Activated CD4-positive, alpha-beta T cell treated with anti-CD3 and anti-CD28 coated beads, Interleukin-2, Interleukin-4, amounts not matched to agents 100 ng/mL and 50 ng/mL, durations not matched to agents 16 hours and 8 hours (primary cell): ENCODE measurements around the gene TRIM54.
"Not testable (repeated sequence)": the region's sequence is repeated elsewhere in the genome, so short reads cannot be mapped to it uniquely, and the experiment has no call there.

Experiments used
- DNase-seq: peaks from one replicate; pipeline ENCODE4 v3.0.0-alpha.2; 2020; ENCODE audit warnings: low spot score

Gene TRIM54

DNA sequence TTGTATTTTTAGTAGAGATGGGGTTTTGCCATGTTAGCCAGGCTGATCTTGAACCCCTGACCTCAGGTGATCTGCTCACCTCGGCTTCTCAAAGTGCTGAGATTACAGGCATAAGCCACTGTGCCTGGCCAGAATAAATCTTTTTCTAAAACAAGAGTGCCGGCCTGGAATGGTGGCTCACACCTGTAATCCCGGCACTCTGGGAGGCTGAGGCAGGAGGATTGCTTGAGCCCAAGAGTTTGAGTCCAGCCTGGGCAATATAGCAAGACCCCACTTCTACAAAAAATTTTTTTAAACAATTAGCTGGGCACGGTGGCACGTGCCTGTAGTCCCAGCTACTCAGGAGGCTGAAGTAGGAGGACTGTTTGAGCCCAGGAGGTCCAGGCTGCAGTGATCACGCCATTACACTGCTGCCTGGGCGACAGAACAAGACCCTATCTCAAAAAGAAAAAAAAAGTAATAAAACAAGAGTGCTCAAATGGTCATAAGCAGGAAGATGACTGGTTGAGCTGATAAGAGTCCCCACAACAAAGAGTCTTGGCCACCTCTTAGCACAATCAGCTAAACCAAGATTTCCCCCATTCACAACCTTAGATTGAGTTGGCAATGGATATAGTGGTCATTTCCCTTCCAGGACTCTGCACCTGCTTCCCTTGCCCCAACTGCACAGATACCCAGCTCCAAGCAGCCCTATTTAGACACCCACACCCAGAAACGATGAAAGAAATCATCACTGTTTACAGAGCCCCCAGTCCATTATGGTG lies 31.8 kb downstream of the TRIM54 start:
- DNase-seq = no peak

DNA sequence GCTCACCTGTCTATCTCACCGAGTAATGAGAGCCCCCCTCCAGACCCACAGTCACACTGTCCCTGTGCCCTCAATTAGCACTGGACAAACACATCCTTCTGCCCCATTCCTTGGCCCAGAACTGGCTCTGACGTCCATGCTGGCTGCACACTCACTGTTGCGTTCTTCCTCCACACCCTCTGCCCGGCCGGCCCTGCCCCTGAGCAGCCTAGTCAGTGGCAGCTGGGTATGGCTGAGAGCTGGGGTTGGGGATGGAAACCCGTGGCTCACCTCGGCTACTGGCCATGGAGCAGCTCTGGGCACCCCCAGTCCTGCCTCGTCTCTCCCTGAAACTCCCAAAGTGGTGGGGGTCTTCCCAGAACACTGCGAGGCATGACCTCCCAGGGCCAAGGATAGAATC lies 32.5 kb downstream of the TRIM54 start:
- no peak for DNase-seq

DNA sequence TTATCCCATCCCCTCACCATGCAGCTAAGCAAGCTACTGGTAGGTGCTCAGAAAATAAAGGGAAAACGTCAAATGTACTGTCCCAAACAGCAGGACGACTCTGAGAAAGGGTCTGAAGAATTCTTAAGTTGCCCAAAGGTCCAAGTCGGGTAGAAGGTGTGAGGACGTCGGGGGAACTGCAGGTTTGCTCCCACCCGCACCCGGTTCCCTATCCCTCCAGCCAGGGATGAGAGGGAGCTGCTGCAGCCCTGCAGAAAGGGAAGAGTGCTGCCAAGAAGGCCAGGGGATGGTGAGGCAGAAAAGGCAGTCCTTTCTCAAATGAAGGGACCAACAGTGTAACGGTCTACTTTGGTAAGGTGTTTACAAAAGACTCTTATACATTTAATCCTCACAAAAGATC lies 32.9 kb downstream of the TRIM54 start:
- DNase-seq = no peak

DNA sequence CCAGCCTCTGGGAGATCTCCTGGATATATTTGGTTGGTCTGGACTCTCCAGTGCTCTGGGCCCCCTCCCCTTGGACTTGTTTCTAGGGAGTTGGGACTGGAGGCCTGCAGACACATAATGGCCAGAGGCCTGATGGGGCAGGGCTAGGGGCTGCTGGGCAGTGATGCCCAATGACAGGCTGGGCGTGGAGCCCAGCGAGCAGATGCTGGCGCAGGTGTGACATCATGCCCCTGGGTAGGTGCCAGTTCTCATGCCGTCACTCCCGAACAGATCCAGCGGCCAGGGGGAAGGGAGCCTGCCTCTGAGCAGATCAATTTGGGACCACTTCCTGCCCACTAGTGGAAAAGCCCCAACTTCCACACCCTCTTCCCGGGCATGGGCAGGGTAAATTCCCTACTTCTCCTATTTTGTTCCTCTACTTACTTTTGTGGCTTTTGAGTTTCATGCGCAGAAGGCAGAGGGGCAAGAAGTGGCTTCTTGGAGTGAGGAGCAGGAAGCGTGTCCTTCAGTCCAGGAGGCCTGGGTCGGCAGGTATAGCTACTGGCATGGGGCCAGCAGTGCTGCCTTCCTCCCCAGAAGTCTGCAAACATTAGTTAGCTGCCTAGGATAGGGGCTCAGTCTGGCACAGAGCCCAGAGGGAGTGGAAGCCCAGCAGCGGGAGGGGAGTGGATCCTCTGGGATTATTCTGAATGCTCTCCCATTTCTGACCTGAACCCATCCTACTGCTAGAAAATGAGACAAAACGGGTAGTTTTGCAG lies 34.6 kb downstream of the TRIM54 start:
- no peak for DNase-seq

DNA sequence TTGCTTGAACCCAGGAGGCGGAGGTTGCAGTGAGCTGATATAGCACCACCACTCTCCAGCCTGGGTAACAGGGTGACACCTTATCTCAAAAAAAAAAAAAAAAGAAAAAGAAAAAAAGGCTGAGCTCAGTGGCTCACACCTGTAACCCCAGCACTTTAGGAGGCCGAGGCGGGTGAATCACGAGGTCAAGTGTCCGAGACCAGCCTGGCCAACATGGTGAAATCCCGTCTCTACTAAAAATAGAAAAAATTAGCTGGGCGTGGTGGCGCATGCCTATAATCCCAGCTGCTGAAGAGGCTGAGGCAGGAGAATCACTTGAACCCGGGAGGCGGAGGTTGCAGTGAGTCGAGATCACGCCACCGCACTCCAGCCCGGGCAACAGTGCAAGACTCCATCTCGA lies 37.6 kb downstream of the TRIM54 start:
- not testable (repeated sequence) for DNase-seq

DNA sequence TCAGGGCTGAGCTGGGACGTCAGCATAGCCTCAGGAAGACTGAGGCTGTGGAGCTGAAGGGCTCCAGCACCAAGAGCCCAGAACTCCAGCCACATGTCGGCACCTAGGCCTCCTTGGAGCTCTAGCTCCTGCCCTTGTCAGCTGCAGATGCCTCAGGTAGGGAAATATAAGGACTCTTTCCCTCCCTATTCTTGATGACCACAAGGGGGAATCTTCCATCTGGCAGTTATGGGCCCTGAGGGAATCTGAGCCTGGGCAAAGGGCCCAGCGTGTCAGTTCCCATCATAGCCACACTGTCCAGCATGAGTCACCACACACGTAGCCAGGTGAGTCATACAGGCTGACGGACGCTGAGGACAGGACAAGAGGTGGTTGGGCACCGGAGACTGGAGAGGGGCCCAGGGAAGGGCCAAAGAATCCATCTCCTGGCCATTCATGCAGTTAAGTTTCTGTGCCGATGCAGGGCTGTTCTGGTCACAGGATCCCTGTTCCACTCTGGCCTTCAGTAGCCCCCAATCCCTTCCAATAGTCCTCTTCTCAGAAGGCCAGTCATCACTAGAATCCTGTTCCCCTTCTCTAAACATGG lies 38.8 kb downstream of the TRIM54 start:
- no peak for DNase-seq

DNA sequence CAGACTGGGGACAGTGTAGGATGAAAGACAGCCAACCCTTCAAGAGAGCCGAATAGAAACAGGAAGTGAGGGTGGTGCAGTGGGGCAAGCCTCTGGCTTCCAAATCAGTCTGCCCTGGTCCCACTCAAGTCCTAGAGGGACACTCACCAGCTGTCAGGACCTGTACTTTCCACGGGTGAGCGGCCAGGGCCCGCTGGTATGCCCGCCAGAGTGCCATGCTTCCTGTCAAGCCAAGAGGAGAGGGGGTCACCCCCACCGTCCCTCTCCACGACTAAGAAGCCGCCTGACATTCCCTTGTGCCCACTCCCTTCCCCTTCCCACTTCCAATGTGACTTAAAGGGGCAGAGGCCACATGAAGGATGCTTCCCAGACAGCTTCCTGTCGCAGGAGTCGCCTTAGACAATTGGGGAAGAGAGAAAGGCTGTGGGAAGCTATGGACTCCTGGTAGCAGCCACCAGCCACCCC lies 40.1 kb downstream of the TRIM54 start:
- peak; percentile 22 for DNase-seq

DNA sequence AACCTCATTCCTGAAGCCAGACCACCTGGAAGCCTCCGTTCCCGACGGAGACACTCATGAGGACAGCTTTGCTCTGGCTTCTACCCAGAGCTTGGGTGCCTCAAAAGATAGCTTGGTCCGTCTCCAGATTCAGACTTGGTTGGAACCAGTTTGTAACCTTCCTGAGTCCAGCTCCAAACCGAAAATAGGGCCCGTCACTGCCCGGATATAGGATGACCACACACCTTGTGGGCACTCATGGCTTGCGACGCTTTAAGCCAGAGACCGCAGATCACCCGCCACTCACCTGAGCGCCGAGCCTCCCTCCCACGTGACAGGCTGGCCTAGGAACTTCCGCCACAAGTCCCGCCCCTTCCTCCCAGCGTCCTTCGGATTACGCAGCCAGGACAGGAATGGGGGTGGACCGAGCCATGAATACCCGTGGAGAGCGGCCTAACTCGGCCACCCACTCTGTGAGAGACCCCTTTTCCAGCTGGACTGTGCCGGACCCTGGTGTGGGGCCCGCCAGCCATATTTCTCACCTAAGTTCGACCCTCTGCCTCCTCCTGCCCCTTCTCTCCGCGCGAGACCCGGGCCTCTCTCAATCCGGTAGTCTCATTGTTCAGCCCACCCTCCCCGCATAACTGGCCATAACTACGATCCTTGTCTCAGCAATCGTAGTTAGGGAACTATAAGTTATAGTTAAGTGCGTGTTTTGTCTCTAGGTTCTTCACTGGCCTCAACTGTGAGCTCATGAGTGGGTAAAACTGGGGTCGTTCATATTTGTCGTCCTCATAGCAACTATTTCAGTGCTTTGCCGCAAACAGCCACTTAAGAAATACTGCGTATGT lies 40.8 kb downstream of the TRIM54 start, which contains the start of gene MPV17:
MPV17 (minus strand) TSS at position 332 of the 830 bp plus-strand sequence. CDS start 580 bp downstream, outside the sequence.
- DNase-seq = peak; percentile 91

DNA sequence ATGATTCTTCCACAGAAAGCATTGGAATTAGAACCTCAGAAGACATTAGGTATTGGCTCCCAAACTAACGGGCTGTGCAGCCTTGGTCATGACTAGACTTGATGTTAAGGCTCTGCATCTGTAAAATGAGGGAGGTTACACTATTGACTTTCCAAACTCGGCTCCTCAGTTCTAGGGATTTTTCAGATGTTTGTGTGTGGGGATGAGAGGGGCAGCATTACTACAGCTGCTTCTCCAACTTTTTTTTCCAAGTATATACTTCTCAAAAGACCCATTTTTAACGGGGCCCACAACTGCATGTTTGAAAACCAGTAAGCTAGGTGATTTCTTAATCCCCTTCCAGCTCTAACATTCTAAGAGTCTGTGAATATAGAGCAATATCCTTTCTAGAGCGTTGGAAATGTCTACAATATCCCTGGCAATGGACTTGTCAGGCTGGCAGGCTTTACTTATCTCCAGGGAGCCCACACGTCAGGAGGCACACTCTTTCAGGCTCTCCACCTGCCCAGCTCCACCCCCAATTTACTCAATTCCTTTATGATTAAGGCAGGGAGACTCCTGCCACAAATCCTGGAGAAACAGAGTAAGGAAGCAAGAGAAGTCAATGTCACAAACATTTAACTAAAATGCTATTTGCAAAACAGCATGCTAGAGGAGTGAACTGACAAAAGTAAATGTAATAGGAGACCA lies 41.5 kb downstream of the TRIM54 start:
- no peak for DNase-seq

DNA sequence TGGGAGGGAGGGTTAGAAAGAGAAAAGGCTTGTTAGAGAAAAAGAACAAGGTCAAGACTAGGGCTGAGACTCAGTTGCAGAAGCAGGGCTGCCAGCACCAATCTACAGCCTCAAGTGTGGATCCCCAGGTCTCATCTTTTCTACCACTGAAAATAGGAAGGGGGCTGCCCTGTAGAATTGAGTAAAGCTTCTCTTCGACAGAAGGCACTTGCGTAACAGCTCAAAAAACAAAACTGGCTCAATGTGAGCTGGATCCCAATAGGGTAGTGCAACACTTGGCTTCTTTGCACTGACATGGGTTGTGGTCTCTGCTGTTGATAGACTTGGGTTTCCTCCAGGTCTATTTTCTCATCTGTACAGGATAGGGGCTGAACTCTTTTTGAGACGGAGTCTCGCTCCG lies 42.5 kb downstream of the TRIM54 start:
- DNase-seq = no peak

DNA sequence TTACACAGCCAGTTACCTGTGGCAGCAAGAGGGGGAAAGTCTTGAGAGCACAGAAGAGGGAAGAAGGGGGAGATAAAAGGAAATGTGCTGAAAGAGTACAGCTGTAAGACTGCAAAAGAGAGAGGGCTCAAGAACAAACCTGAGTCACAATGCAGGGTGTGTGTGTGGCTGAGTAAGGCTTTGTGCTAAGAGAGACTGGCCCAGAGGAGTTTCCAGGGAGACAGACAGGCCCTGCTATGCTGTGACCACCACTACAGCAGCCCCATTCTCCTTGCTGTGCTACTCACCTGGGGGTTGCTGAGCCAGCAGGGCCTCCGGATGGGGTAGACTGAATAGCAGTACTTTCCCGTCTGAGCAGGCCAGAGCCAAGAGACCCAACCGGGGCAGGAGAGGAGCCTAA lies 53.1 kb downstream of the TRIM54 start:
- no peak for DNase-seq

DNA sequence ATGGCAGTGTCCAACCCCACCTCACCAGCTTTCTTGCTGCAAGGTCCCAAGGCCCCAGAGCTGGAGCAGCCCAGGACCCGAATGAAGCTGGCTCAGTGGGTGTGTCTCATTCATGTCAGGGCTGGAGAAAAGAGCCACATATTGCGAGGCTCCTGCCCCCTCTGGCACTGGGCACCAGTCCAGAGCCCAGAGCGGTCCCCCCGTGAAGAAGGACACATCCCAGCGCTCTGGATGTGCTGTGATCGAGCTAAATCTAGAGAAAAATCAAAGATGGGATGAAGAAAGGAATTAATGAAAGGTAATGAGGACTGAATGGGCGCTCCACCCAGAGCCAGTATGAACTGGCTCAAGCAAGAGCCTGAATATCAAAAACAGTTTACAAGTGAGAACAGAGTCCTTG lies 53.9 kb downstream of the TRIM54 start:
- no peak for DNase-seq

DNA sequence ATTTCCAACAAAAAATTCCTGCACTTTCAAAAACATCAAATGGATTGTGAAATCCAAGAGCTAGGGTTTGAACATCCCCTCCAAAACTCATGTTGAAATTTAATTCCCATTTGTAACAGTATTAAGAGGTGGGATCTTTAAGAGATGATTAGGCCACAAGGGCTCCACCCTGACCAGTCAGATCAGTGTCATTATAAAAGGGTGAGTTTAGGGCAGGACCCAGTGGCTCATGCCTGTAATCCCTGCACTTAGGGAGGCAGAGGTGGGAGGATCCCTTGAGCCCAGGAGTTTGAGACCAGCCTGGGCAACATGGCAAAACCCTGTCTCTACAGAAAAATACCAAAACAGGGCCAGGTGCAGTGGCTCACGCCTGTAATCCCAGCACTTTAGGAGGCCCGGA lies 65.4 kb downstream of the TRIM54 start:
- no peak for DNase-seq

DNA sequence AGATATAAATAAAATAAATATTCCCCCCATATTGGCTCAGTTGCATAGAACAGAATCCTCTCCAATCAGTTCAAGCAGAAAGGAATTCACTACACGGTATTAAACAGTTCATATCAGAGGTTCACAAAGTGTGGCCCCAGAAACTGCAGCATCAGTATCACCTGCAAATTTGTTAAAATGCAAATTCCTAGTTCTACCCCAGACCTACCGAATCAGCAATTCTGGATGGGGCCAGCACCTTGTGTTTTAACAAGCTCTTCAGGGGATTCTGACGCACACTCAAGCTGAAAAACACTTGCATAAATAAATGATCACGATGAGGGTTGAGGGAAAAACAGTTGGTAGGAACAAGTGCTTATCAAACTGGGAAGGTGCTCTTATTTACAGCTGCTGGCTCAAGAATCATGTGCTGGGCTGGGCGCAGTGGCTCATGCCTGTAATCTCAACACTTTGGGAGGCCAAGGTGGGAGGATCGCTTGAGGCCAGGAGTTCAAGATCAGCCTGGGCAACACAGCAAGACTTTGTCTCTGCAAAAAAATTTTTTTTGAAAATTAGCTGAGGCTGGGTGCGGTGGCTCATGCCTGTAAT lies 68.0 kb downstream of the TRIM54 start:
- no peak for DNase-seq

DNA sequence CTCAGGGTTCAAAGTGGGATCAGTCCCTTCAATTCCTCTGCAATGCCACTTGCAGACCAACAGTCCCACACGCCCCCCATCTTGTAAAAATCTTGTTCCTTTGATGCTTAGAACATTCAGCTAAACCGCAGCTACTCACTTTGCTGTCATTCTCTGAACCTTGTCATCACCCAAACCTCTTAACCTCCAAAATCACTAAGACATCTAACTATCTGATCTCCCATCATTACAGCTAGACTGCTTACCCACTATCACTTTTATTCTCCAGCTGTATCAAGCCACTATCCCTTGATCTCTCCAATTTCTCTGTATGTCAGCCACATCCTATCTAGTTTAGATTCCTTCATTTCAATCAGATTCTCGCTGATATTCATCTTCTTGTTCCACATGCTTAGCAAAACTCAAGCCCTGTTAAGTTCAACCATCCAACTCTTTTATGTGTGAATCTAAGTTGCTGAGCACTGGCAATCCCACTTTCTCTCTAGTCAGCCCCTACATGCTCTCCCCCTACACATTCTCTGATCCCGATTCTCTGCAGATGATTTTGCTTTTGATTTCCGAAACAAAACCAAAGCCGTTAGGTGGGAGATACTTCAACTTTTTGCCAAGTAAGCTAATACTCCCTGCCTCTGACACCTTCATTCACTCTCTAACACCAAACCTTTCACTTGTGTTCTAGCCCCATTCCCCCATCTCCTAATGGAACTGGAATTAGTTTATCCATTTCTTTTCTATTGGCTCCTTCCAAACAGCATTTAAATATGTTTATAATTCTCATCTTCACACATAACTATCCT lies 69.8 kb downstream of the TRIM54 start:
- DNase-seq = peak; percentile 45

DNA sequence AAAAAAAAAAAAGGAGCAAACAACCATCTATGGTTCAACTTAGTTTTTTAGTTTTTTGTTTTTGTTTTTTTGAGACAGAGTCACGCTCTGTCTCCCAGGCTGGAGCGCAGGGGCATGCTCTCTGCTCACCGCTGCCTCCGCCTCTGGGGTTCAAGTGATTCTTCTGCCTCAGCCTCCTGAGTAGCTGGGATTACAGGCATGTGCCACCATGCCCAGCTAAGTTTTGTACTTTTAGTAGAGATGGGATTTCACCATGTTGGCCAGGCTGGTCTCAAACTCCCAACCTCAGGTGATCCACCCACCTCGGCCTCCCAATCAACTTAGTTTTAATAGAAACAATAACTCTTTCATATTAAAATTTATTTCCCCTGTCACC lies 71.1 kb downstream of the TRIM54 start:
- not testable (repeated sequence) for DNase-seq

DNA sequence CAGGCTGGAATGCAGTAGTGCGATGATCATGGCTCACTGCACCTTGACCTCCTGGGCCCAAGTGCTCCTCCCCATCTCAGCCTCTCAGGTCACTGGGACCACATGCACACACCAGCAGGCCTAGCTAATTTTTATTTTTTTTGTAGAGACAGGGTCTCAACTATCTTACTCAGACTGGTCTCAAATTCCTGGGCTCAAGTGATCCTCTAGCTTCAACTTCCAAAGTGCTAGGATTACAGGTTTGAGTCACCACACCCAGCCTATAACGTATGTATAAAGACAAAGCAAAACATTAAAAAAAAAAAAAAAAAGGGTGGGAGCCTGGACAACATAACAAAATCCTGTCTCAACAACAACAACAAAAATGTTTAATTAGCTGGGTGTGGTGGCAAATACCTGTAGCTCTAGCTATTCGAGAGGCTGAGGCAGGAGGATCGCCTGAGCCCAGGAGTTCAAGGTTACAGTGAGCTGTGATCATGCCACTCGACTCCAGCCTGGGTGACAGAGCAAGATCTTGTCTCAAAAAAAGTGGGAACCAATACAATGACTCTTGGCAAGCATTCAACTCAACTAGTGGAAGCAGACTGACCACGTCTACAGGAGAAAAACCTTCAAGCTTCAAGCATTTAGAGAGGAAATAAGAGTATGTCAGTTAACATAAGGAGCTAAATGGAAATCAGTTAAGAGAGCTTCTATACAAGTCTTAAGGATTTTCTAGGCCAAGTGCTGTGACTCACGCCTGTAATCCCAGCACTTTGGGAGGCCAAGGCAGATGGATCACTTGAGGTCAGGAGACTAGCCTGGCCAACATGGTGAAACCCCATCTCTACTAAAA lies 71.8 kb downstream of the TRIM54 start:
- no peak for DNase-seq

DNA sequence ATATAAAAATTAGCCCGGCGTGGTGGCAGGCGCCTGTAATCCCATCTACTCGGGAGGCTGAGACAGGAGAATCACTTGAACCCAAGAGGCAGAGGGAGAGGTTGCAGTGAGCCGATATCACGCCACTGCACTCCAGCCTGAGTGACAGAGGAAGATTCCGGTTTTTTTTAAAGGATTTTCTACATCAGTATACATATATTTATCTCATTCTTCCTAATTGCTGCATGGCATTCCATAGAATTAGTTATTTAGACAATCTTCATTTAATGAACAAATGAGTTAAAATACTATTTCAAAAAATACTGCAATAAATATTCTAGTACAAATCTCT lies 72.3 kb downstream of the TRIM54 start:
- DNase-seq = no peak

DNA sequence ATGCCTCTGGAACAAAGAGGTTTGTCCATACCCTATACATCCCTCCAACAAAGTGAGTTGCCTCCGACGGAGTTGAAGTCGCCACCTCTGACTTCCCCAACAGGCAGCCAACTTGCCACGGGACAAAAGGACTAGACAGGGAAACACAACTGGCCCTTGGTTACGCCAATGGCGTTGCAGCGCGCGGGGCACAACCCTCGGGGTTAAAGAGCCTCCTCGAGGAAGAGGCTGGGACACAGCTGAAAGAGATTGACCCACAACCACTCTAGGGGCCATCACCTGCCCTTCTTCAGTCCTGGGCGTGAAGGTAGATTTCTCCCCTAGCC lies 73.8 kb downstream of the TRIM54 start:
- DNase-seq = peak; percentile 57
